ENCODE measurements around the gene DGCR8.

The DGCR8 gene

DNA sequence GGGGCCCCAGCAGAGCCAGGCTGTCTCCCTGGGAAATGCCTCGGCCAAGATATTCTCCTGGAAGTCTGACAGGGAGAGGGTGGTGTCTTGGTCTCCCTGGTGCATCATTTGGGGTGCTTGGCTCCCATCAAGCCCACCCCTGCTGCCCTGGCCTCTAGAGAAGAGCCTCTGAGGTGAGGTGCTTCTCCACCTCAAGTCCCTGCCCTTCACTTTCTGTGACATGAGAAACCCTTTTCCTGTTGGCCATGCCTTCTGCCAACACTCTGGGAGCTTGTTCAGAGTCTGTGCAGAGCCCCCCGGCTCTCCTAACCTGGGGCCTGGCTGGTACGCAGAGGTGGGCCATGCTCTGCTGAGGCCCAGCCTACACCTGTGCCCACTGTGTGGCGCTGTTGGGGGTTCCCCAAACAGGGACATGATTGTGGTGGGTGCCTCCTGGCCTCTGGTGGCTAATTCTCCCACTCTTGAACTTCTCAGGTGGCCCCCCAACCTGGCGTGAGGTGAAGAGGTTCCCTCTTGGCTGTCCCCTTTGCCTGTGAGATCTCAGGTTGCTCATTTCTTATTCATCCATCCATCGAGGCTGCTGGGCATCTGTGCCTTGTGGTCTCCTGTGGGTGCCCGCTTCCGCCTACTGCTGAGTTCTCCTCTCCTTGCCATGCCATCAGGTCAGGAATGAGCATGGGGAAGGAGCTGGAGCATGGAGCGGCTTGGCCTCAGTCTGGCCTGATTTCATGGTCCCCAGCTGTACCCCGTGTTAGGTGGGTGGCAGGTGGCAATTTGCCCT is 19.2 kb upstream of the DGCR8 start:
- peaks cover 54% of the 10 kb centered on the region for H3K36me3 ChIP-seq (ENCODE audit: insufficient read depth, low read length)
- no peak overlapping the region for H3K4me3 ChIP-seq (ENCODE audit: low read depth in 1 of 2, low read length in 2 of 2)
- H3K9me3 ChIP-seq (ENCODE audit: insufficient read depth, low read length, severe bottlenecking) = no peaks in the 10 kb centered on the region
- no peak overlapping the region for H3K4me2 ChIP-seq (ENCODE audit: insufficient read depth, low read length)
- peaks cover 4% of the 10 kb centered on the region for H4K20me1 ChIP-seq (ENCODE audit: insufficient read depth, low read length)
- no peak overlapping the region for H3K27ac ChIP-seq (ENCODE audit: low read length)
- H3K9ac ChIP-seq (ENCODE audit: low read depth, low read length) = no peak overlapping the region
- DNase-seq (no peak), ATAC-seq (ENCODE audit: insufficient read depth, low read depth) (no peak)
- no peak for TF ChIP-seq EZH2 (IDR thresholded peaks at IDR 0.05; ENCODE audit: borderline replicate concordance, low read depth, low read length, severe bottlenecking)
- TF ChIP-seq, protein P1, sequence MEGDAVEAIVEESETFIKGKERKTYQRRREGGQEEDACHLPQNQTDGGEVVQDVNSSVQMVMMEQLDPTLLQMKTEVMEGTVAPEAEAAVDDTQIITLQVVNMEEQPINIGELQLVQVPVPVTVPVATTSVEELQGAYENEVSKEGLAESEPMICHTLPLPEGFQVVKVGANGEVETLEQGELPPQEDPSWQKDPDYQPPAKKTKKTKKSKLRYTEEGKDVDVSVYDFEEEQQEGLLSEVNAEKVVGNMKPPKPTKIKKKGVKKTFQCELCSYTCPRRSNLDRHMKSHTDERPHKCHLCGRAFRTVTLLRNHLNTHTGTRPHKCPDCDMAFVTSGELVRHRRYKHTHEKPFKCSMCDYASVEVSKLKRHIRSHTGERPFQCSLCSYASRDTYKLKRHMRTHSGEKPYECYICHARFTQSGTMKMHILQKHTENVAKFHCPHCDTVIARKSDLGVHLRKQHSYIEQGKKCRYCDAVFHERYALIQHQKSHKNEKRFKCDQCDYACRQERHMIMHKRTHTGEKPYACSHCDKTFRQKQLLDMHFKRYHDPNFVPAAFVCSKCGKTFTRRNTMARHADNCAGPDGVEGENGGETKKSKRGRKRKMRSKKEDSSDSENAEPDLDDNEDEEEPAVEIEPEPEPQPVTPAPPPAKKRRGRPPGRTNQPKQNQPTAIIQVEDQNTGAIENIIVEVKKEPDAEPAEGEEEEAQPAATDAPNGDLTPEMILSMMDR (IDR thresholded peaks at IDR 0.05; ENCODE audit: borderline replicate concordance, extremely low read depth, low read length, poor library complexity, severe bottlenecking) = peak; percentile 44
- H3K79me2 ChIP-seq (ENCODE audit: insufficient read depth, low read length) = no peaks in the 10 kb centered on the region
- H3K4me1 ChIP-seq (ENCODE audit: insufficient read depth, low read length) = no peaks in the 10 kb centered on the region
- no peak overlapping the region for H2AFZ ChIP-seq (ENCODE audit: low read depth, low read length)
- no peaks in the 10 kb centered on the region for H3K27me3 ChIP-seq (ENCODE audit: insufficient read depth, low read length, poor library complexity)

DNA sequence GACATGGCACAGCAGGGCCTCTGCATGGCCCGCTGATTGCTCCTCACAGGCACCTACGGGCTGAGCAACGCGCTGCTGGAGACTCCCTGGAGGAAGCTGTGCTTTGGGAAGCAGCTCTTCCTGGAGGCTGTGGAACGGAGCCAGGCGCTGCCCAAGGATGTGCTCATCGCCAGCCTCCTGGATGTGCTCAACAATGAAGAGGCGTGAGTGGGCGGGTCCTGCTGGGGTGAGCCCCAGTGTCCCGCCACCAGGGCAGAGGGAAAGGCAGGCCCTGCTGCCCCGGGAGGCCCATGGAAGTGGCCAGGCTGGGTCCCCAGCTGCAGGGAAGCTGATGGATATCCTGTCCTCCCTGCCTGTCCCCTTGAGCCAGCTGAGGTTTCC is 18.6 kb upstream of the DGCR8 start:
- no peak for TF ChIP-seq EZH2 (IDR thresholded peaks at IDR 0.05; ENCODE audit: borderline replicate concordance, low read depth, low read length, severe bottlenecking)
- TF ChIP-seq, protein P1 (IDR thresholded peaks at IDR 0.05; ENCODE audit: borderline replicate concordance, extremely low read depth, low read length, poor library complexity, severe bottlenecking) = no peak
- ATAC-seq (ENCODE audit: insufficient read depth, low read depth) (no peak), DNase-seq (no peak)
- Histone ChIP-seq H2AFZ (ENCODE audit: low read depth, low read length) (no peak overlapping the region), H3K36me3 (ENCODE audit: insufficient read depth, low read length) (peaks cover 50% of the 10 kb centered on the region), H3K9me3 (ENCODE audit: insufficient read depth, low read length, severe bottlenecking) (no peaks in the 10 kb centered on the region), H3K9ac (ENCODE audit: low read depth, low read length) (no peak overlapping the region), H3K4me1 (ENCODE audit: insufficient read depth, low read length) (no peaks in the 10 kb centered on the region), H3K79me2 (ENCODE audit: insufficient read depth, low read length) (no peaks in the 10 kb centered on the region), H3K4me2 (ENCODE audit: insufficient read depth, low read length) (no peak overlapping the region), H3K27ac (ENCODE audit: low read length) (no peak overlapping the region), H4K20me1 (ENCODE audit: insufficient read depth, low read length) (peaks cover 4% of the 10 kb centered on the region), H3K27me3 (ENCODE audit: insufficient read depth, low read length, poor library complexity) (no peaks in the 10 kb centered on the region), H3K4me3 (ENCODE audit: low read depth in 1 of 2, low read length in 2 of 2) (no peak overlapping the region)

DNA sequence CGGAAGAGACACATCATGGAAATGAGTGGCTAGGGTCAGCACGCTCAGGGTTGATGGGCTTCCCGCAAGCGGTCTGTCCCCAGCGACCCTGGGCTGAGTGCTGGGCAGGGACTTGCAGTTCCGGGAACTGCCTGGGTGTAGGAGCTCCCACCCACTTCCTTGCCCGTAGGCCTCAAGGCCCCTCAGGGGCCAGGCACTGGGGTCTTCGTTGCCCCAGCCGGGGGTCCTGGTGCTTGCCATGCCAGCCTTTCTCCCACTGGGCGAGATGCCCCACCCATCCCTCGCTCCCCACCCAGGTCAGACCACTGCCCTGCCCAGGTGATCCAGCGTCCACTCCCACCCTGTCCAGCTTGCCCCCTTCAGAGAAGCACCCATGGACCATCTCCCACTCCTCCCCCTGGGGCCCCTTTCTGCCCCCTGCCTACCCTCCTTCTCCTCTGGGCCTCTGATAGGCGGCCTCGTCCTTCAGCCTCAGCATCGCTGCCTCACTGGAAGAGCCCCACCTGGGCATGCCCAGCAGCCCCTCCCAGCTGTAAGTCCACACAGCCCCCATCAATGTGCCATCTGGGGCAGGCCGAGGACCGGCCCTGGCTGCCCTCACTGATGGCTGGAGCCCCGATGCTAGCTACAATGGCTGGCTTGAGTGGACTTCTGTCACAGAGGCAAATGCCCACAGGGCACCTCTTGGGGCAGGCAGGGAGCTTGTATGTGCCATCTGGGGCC is 17.8 kb upstream of the DGCR8 start:
- Histone ChIP-seq H2AFZ (ENCODE audit: low read depth, low read length) (no peak overlapping the region), H3K27ac (ENCODE audit: low read length) (no peak overlapping the region), H3K27me3 (ENCODE audit: insufficient read depth, low read length, poor library complexity) (no peaks in the 10 kb centered on the region), H3K4me1 (ENCODE audit: insufficient read depth, low read length) (no peaks in the 10 kb centered on the region), H3K9ac (ENCODE audit: low read depth, low read length) (no peak overlapping the region), H3K9me3 (ENCODE audit: insufficient read depth, low read length, severe bottlenecking) (no peaks in the 10 kb centered on the region), H3K79me2 (ENCODE audit: insufficient read depth, low read length) (no peaks in the 10 kb centered on the region), H3K4me3 (ENCODE audit: low read depth in 1 of 2, low read length in 2 of 2) (no peak overlapping the region), H3K4me2 (ENCODE audit: insufficient read depth, low read length) (no peak overlapping the region), H4K20me1 (ENCODE audit: insufficient read depth, low read length) (no peaks in the 10 kb centered on the region), H3K36me3 (ENCODE audit: insufficient read depth, low read length) (peaks cover 43% of the 10 kb centered on the region)
- TF ChIP-seq, protein P1 (IDR thresholded peaks at IDR 0.05; ENCODE audit: borderline replicate concordance, extremely low read depth, low read length, poor library complexity, severe bottlenecking) = no peak
- TF ChIP-seq EZH2 (IDR thresholded peaks at IDR 0.05; ENCODE audit: borderline replicate concordance, low read depth, low read length, severe bottlenecking) = no peak
- DNase-seq = no peak
- ATAC-seq (ENCODE audit: insufficient read depth, low read depth) = no peak
